ENCODE results near the gene C12orf54. TPM values are rescaled to one million over a fixed set of nuclear protein-coding genes. Genes with fewer than 3 reads are reported as not detected.
"Not testable (repeated sequence)": the region's sequence is repeated elsewhere in the genome, so short reads cannot be mapped to it uniquely, and the experiment has no call there.

The C12orf54 gene
- total RNA-seq = not detected

- CTCF ChIA-PET = no interaction called here
- POLR2A ChIA-PET = no interaction called here
Measured at GRCh38 chr12:48482198-48482597, at the start of gene C12orf54. TSS of gene C12orf54 (plus strand) at chr12:48482498. CDS start at chr12:48483297, 799 bp downstream.

GRCh38 chr12:48434016-48434415, 48.3 kb upstream of the C12orf54 start:
- POLR2A ChIA-PET, CTCF ChIA-PET: not testable (repeated sequence)

GRCh38 chr12:48441069-48441468, 41.2 kb upstream of the C12orf54 start:
- ChIA-PET POLR2A (no interaction called here), CTCF (no interaction called here)

- CTCF ChIA-PET = interaction anchor here (0.5 kb wide), 1 partner anchor 311 kb away, joined by 3 read pairs; no protein-coding TSS in a partner anchor
- POLR2A ChIA-PET = no interaction called here
Measured at GRCh38 chr12:48442179-48442847, 40.0 kb upstream of the C12orf54 start.

GRCh38 chr12:48445538-48445937, 36.8 kb upstream of the C12orf54 start:
- ChIA-PET POLR2A (no interaction called here), CTCF (no interaction called here)

- POLR2A ChIA-PET = no interaction called here
- CTCF ChIA-PET = no interaction called here
Measured at GRCh38 chr12:48446161-48446776, 36.0 kb upstream of the C12orf54 start.

- ChIA-PET CTCF (no interaction called here), POLR2A (no interaction called here)
Measured at GRCh38 chr12:48447755-48448154, 34.5 kb upstream of the C12orf54 start.

GRCh38 chr12:48451372-48451771, 30.9 kb upstream of the C12orf54 start:
- CTCF ChIA-PET = no interaction called here

GRCh38 chr12:48452961-48453360, 29.3 kb upstream of the C12orf54 start:
- POLR2A ChIA-PET, CTCF ChIA-PET: not testable (repeated sequence)

More at GRCh38 chr12:48451372-48451771, 30.9 kb upstream of the C12orf54 start:
- POLR2A ChIA-PET = interaction anchor here (0.5 kb wide), 1 partner anchor 1075 kb away, joined by 3 read pairs; no protein-coding TSS in a partner anchor

- ChIA-PET CTCF (no interaction called here), POLR2A (no interaction called here)
Measured at GRCh38 chr12:48454667-48455066, 27.6 kb upstream of the C12orf54 start.

GRCh38 chr12:48455116-48455515, 27.2 kb upstream of the C12orf54 start:
- CTCF ChIA-PET = no interaction called here
- POLR2A ChIA-PET = no interaction called here

- ChIA-PET POLR2A (no interaction called here), CTCF (no interaction called here)
Measured at GRCh38 chr12:48459259-48459658, 23.0 kb upstream of the C12orf54 start.

GRCh38 chr12:48469027-48469426, 13.3 kb upstream of the C12orf54 start:
- CTCF ChIA-PET, POLR2A ChIA-PET: not testable (repeated sequence)

- ChIA-PET CTCF (no interaction called here), POLR2A (no interaction called here)
Measured at GRCh38 chr12:48472259-48472658, 10.0 kb upstream of the C12orf54 start, which contains the start of gene ANP32D. TSS of gene ANP32D (plus strand) at chr12:48472559. CDS start at chr12:48472665, 106 bp downstream.

- CTCF ChIA-PET = no interaction called here
Measured at GRCh38 chr12:48473061-48473460, 9.2 kb upstream of the C12orf54 start.

GRCh38 chr12:48474497-48474896, 7.8 kb upstream of the C12orf54 start:
- POLR2A ChIA-PET, CTCF ChIA-PET: not testable (repeated sequence)

More at GRCh38 chr12:48473061-48473460, 9.2 kb upstream of the C12orf54 start:
- POLR2A ChIA-PET = no interaction called here

GRCh38 chr12:48482930-48483329, 632 bp downstream of the C12orf54 start:
- POLR2A ChIA-PET = no interaction called here
- CTCF ChIA-PET = no interaction called here

- ChIA-PET CTCF (interaction anchor here (0.8 kb wide), 1 partner anchor 76 kb away, joined by 3 read pairs; no protein-coding TSS in a partner anchor), POLR2A (no interaction called here)
Measured at GRCh38 chr12:48486261-48486660, 4.0 kb downstream of the C12orf54 start.

- CTCF ChIA-PET = interaction anchor here (0.8 kb wide), 1 partner anchor 76 kb away, joined by 3 read pairs; no protein-coding TSS in a partner anchor
Measured at GRCh38 chr12:48486679-48487078, 4.4 kb downstream of the C12orf54 start.

GRCh38 chr12:48489012-48489411, 6.7 kb downstream of the C12orf54 start:
- CTCF ChIA-PET = no interaction called here
- POLR2A ChIA-PET = no interaction called here

More at GRCh38 chr12:48486679-48487078, 4.4 kb downstream of the C12orf54 start:
- POLR2A ChIA-PET = no interaction called here

- CTCF ChIA-PET, POLR2A ChIA-PET: not testable (repeated sequence)
Measured at GRCh38 chr12:48489456-48489855, 7.2 kb downstream of the C12orf54 start.

Data from activated CD8-positive, alpha-beta memory T cell treated with anti-CD3 and anti-CD28 coated beads for 36 hours (primary cell).